CD14-positive monocyte (primary cell): Measurements from ENCODE around the gene PRSS50. TPM values are rescaled to one million over a fixed set of nuclear protein-coding genes. Genes with fewer than 3 reads are reported as not detected.
A peak's percentile ranks its signal among the peaks of the same experiment; 100 is the strongest.

Experiments
- DNase-seq, 3 donors: peaks; one replicate each; pipeline ENCODE4 v3.0.0-alpha.2; 2011 to 2022
- H2AFZ ChIP-seq: 2 replicates; pipeline ENCODE4 v1.6.0; 2012; ENCODE audit warnings: mild to moderate bottlenecking, low read depth, low read length, inconsistent platforms; ENCODE audit not compliant: insufficient read depth, poor library complexity, severe bottlenecking
- H3K27ac ChIP-seq, 2 donors: 1 replicate in 1 of 2; 2 replicates in 1 of 2; pipeline ENCODE4 v1.5.1; 2012 to 2013; ENCODE audit warnings: low read length in 2 of 2, control low read depth in 1 of 2, inconsistent platforms in 1 of 2, low read depth in 1 of 2, mild to moderate bottlenecking in 1 of 2
- H3K27me3 ChIP-seq, 2 donors: one replicate each; pipeline versions ENCODE4 v1.6.0 to v1.6.1; 2011 to 2013; ENCODE audit warnings: low read length in 2 of 2; ENCODE audit not compliant: control insufficient read depth in 2 of 2, insufficient read depth in 2 of 2
- H3K36me3 ChIP-seq, 2 donors: replicated peaks in 1 of 2; 1 replicate in 1 of 2; 2 replicates in 1 of 2; pipeline versions ENCODE4 v1.5.1 to v1.6.1; 2012 to 2013; ENCODE audit warnings: low read length in 2 of 2, control low read depth in 1 of 2, inconsistent platforms in 1 of 2, mild to moderate bottlenecking in 1 of 2; ENCODE audit not compliant: insufficient read depth in 2 of 2, control insufficient read depth in 1 of 2
- H3K4me1 ChIP-seq, 2 donors: 1 replicate in 1 of 2; 2 replicates in 1 of 2; pipeline versions ENCODE4 v1.5.1 to v1.6.1; 2012 to 2013; ENCODE audit warnings: low read length in 2 of 2, control low read depth in 1 of 2, inconsistent platforms in 1 of 2, mild to moderate bottlenecking in 1 of 2, moderate library complexity in 1 of 2; ENCODE audit not compliant: insufficient read depth in 2 of 2, control insufficient read depth in 1 of 2
- H3K4me2 ChIP-seq: replicated peaks from 2 replicates; pipeline ENCODE3; 2012; ENCODE audit warnings: low read length, moderate library complexity, mild to moderate bottlenecking; ENCODE audit not compliant: poor library complexity, severe bottlenecking; ENCODE audit errors: extremely low read depth
- H3K4me3 ChIP-seq, 3 experiments: fragments of 200-600 bp in 1 of 3; sonication (generic) in 1 of 3; replicated peaks in 1 of 3; 1 replicate in 2 of 3; 2 replicates in 1 of 3; pipeline ENCODE4 v1.5.1; 2011 to 2013; ENCODE audit warnings: low read length in 3 of 3, mild to moderate bottlenecking in 3 of 3, control low read depth in 2 of 3, low read depth in 2 of 3, inconsistent platforms in 1 of 3, moderate library complexity in 1 of 3
- H3K79me2 ChIP-seq: 2 replicates; pipeline ENCODE4 v1.6.0; 2012; ENCODE audit warnings: mild to moderate bottlenecking, control low read depth, inconsistent platforms, low read length, moderate library complexity; ENCODE audit not compliant: insufficient read depth
- H3K9ac ChIP-seq: 2 replicates; pipeline ENCODE4 v1.6.0; 2017; ENCODE audit warnings: low read length, mild to moderate bottlenecking; ENCODE audit not compliant: insufficient read depth, poor library complexity, severe bottlenecking
- H3K9me3 ChIP-seq, 2 donors: replicated peaks in 1 of 2; 1 replicate in 1 of 2; 2 replicates in 1 of 2; pipeline versions ENCODE4 v1.5.1 to v1.6.1; 2012 to 2013; ENCODE audit warnings: low read length in 2 of 2, control low read depth in 1 of 2; ENCODE audit not compliant: control insufficient read depth in 1 of 2, insufficient read depth in 1 of 2
- H4K20me1 ChIP-seq: 2 replicates; pipeline ENCODE4 v1.6.0; 2012; ENCODE audit warnings: mild to moderate bottlenecking, low read length, control low read depth, moderate library complexity; ENCODE audit not compliant: insufficient read depth
- H3K27ac Mint-ChIP-seq, 7 donors: one replicate each; pipeline ENCODE4 v1.8.0; 2020; ENCODE audit warnings: mild to moderate bottlenecking in 7 of 7, mixed read lengths in 7 of 7, moderate library complexity in 6 of 7, inconsistent platforms in 2 of 7
- H3K27me3 Mint-ChIP-seq, 3 donors: one replicate each; pipeline ENCODE4 v1.8.0; 2021 to 2022; ENCODE audit warnings: low read depth in 3 of 3, mild to moderate bottlenecking in 3 of 3, mixed read lengths in 3 of 3, moderate library complexity in 3 of 3, inconsistent platforms in 1 of 3
- H3K36me3 Mint-ChIP-seq, 2 donors: one replicate each; pipeline ENCODE4 v1.8.0; 2020; ENCODE audit warnings: mixed read lengths in 2 of 2, inconsistent platforms in 1 of 2, mild to moderate bottlenecking in 1 of 2
- H3K4me1 Mint-ChIP-seq: one replicate; pipeline ENCODE4 v1.8.0; 2020; ENCODE audit warnings: mild to moderate bottlenecking, mixed read lengths
- H3K4me3 Mint-ChIP-seq, 2 donors: one replicate each; pipeline ENCODE4 v1.8.0; 2020; ENCODE audit warnings: mild to moderate bottlenecking in 2 of 2, mixed read lengths in 2 of 2, moderate library complexity in 1 of 2
- H3K9me3 Mint-ChIP-seq, 7 donors: one replicate each; pipeline ENCODE4 v1.8.0; 2020 to 2022; ENCODE audit warnings: mixed read lengths in 7 of 7, mild to moderate bottlenecking in 6 of 7, moderate library complexity in 6 of 7, inconsistent platforms in 2 of 7
- WGBS: methylation state at CpG from one replicate; pipeline ENCODE4 v1.1.5; 2013; ENCODE audit warnings: missing lambda C conversion rate; ENCODE audit not compliant: insufficient coverage; 5-methylcytosine and 5-hydroxymethylcytosine counted together
- intact Hi-C, 2 donors: fragments of 100-400 bp; cut with micrococcal nuclease; formaldehyde crosslinking; loops; one replicate each; pipeline versions ENCODE4 v1.15.0 to v1.15.1; 2023
- polyA plus RNA-seq, 3 donors: library from polyadenylated mRNA; depleted of rRNA in 1 of 3; unstranded in 2 of 3; stranded (reverse) in 1 of 3; fragments of 300-500 nt in 2 of 3; fragments of >200 nt in 1 of 3; fragmentation: Illumina TruSeq in 2 of 3; gene quantifications; 1 replicate in 2 of 3; 2 replicates in 1 of 3; pipeline ENCODE4 v1.2.3, GENCODE V29; 2012 to 2021
- TF ChIP-seq, protein P1 (sequence below): fragments of 200-600 bp; IDR thresholded peaks from one replicate; pipeline ENCODE4 v1.8.0; 2022; ENCODE audit warnings: antibody characterized with exemption, mild to moderate bottlenecking

The PRSS50 gene
- polyA plus RNA-seq, 3 donors: not detected

DNA sequence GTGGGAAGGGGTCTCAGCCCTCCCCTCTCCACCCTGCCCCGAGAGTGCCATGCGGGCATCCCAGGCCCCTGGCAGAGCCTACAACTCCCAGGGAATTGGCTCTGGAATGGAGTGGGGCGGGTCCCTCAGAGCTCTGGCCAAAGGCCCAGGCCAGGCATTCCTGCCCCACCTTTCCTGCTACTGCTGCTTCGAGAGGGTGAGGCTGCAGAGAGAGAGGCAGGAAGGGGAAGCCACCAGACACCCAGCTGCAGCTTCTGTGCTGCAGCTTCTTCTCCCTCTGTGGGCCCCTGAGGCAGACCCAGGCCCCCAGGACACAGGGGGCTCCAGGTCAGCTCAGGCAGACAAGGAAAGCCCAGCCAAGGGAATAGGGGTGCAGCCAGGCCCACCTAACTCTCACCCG is 26.9 kb downstream of the PRSS50 start:
- no peak overlapping the region for H3K4me2 ChIP-seq
- no peak overlapping the region for H3K4me3 ChIP-seq
- no peaks in the 10 kb centered on the region for H3K79me2 ChIP-seq
- Mint-ChIP-seq H3K27ac (no peak overlapping the region), H3K36me3 (peaks cover 4% of the 10 kb centered on the region in 2 donors), H3K4me3 (no peak overlapping the region), H3K9me3 (peaks cover 0 to 2% (median 0%) of the 10 kb centered on the region in 7 donors), H3K4me1 (peaks cover 45% of the 10 kb centered on the region), H3K27me3 (peaks cover 13 to 29% (median 17%) of the 10 kb centered on the region in 3 donors)
- TF ChIP-seq, protein P1, sequence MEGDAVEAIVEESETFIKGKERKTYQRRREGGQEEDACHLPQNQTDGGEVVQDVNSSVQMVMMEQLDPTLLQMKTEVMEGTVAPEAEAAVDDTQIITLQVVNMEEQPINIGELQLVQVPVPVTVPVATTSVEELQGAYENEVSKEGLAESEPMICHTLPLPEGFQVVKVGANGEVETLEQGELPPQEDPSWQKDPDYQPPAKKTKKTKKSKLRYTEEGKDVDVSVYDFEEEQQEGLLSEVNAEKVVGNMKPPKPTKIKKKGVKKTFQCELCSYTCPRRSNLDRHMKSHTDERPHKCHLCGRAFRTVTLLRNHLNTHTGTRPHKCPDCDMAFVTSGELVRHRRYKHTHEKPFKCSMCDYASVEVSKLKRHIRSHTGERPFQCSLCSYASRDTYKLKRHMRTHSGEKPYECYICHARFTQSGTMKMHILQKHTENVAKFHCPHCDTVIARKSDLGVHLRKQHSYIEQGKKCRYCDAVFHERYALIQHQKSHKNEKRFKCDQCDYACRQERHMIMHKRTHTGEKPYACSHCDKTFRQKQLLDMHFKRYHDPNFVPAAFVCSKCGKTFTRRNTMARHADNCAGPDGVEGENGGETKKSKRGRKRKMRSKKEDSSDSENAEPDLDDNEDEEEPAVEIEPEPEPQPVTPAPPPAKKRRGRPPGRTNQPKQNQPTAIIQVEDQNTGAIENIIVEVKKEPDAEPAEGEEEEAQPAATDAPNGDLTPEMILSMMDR: no peak
- H3K27me3 ChIP-seq: peaks cover 0 to 10% of the 10 kb centered on the region in 2 donors
- H3K36me3 ChIP-seq: no peaks in the 10 kb centered on the region
- no peak for DNase-seq
- intact Hi-C loops: loop anchor here in 1 of 2 donors (10.0 kb wide), 1 partner anchor 284 kb away; the partner anchor contains the start of genes CCDC12 and NBEAL2
- H3K4me1 ChIP-seq: peaks cover 42 to 47% of the 10 kb centered on the region in 2 donors
- H3K9ac ChIP-seq: no peak overlapping the region
- H3K9me3 ChIP-seq: no peaks in the 10 kb centered on the region
- H3K27ac ChIP-seq: no peak overlapping the region
- H2AFZ ChIP-seq: no peak overlapping the region
- peaks cover under 1% of the 10 kb centered on the region for H4K20me1 ChIP-seq
- WGBS: 10% methylated on average over 2 of the region's 5 CpGs

DNA sequence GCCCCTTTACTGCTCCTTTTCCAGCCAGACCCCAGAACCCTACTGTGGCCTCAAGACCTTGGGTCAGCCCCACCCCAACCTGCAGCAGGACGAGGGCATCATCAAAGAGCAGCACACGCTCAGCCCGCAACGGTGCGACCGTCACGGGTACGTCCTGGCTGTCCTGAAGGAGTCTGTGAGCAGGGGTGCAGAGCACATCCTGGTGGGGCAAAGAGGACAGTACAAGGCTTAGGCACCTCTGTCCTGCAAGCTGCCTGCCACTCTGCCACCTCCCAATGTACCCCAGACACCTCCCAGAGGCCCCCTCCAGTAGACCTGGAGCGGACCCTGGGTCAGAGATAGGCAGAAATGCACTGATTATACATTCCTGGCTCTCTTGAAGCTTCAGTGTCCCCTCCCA is 32.2 kb downstream of the PRSS50 start:
- Mint-ChIP-seq H3K27ac (peak overlapping the region in 1 of 7 donors; percentile 81), H3K4me3 (no peak overlapping the region), H3K4me1 (peaks cover 9% of the 10 kb centered on the region), H3K27me3 (peaks cover 1 to 10% (median 2%) of the 10 kb centered on the region in 3 donors), H3K9me3 (no peaks in the 10 kb centered on the region), H3K36me3 (peaks cover 0 to 9% of the 10 kb centered on the region in 2 donors)
- Histone ChIP-seq H3K4me3 (no peak overlapping the region), H3K36me3 (no peaks in the 10 kb centered on the region), H3K79me2 (no peaks in the 10 kb centered on the region), H3K27ac (no peak overlapping the region), H3K27me3 (no peaks in the 10 kb centered on the region), H3K9me3 (no peaks in the 10 kb centered on the region), H2AFZ (no peak overlapping the region), H3K4me1 (peaks cover 11 to 13% of the 10 kb centered on the region in 2 donors), H3K4me2 (no peak overlapping the region), H4K20me1 (no peaks in the 10 kb centered on the region), H3K9ac (no peak overlapping the region)
- intact Hi-C loops: no loop called here
- 94% methylated on average over 9 of the region's 9 CpGs for WGBS
- no peak for DNase-seq
- TF ChIP-seq, protein P1: no peak
